ENCODE results near the gene CREBZF. TPM values are rescaled to one million over a fixed set of nuclear protein-coding genes. Genes with fewer than 3 reads are reported as not detected.

CREBZF gene, protein sequence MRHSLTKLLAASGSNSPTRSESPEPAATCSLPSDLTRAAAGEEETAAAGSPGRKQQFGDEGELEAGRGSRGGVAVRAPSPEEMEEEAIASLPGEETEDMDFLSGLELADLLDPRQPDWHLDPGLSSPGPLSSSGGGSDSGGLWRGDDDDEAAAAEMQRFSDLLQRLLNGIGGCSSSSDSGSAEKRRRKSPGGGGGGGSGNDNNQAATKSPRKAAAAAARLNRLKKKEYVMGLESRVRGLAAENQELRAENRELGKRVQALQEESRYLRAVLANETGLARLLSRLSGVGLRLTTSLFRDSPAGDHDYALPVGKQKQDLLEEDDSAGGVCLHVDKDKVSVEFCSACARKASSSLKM
- polyA plus RNA-seq (2012; ENCODE audit: insufficient read depth, insufficient read length) = 35.4 TPM

DNA sequence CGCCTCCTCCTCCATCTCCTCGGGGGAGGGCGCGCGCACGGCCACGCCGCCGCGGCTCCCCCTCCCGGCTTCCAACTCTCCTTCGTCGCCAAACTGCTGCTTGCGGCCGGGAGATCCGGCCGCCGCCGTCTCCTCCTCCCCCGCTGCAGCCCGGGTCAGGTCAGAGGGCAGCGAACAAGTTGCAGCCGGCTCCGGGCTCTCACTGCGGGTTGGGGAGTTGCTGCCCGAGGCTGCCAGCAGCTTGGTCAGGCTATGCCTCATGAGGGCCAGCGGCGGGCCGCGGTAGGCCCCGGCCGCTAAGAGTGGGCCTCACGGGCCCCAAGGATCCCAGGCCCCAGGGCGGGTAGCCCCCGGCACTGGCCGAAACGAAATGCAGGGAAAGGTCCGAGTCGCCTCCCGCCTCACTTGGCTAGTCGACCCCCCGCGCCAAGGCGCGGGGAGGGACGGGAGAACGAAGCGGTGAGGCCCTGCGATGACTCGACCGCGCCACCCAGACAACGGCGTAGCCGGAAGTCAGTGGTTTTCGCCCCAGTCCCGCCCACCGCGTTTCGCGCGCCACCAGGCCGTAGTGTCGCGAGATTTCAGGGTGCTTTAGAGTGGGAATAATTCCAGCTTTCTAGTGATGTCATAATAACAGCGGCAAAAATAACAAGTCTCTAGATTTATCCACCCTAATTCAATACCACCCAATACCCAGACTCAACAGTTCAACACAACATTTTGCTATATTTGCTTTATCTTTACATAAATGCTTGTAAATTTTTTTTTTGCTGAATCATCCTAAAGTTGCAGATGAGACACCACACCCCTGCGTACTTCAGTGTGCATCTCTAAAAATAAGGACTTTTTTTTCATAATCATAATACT is at the start of gene CREBZF:
Gene CREBZF, minus strand, starts transcription at position 515 of the 867 bp plus-strand sequence. Its CDS starts 254 bp downstream, at position 261.
- peak; percentile 89 for DNase-seq (ENCODE audit: low read depth, low spot score)
- peak within 1 kb of the TSS; percentile 86 for H3K4me3 ChIP-seq (ENCODE audit: low read length)

DNA sequence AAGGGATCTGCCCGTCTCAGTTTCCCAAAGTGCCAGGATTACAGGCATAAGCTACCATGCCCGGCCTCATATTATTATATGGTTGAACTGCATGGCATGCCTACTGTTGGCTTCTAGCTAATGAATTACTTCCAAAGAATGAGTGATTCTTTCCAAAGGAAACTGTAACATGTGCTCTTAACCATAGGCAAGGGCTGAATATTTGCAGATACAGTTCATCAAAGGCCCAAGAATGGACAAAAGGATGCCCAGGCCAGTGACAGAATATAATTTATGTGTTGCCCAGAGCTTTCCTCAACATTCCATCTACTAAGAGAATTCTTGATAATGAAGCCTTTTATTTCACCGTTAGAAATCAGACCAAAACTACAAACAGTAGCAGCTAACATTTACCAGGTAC is 48.0 kb upstream of the CREBZF start:
- H3K4me3 ChIP-seq (ENCODE audit: low read length) = no peak overlapping the region

DNA sequence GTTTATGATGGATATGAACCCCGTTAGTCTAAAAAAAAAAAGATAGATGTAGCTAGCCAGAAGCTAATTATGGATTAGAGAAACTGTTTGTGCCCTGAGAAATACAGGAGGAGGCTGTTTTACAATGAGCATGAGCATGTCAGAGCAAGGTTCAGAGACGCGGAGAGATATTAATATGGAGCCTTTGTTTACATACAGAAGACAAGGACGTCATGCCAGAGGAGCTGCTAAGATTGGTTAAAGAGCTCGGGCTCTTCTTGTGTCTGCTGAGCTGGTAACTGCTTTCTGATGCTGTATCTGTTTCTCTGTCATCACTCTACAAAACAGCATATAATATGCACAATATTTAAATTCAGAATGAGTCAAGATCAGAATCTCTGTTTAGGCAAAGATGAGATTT is 46.0 kb upstream of the CREBZF start:
- no peak for DNase-seq (ENCODE audit: low read depth, low spot score)
- no peak overlapping the region for H3K4me3 ChIP-seq (ENCODE audit: low read length)

More for the DNA sequence above, 48.0 kb upstream of the CREBZF start:
- no peak for DNase-seq (ENCODE audit: low read depth, low spot score)

DNA sequence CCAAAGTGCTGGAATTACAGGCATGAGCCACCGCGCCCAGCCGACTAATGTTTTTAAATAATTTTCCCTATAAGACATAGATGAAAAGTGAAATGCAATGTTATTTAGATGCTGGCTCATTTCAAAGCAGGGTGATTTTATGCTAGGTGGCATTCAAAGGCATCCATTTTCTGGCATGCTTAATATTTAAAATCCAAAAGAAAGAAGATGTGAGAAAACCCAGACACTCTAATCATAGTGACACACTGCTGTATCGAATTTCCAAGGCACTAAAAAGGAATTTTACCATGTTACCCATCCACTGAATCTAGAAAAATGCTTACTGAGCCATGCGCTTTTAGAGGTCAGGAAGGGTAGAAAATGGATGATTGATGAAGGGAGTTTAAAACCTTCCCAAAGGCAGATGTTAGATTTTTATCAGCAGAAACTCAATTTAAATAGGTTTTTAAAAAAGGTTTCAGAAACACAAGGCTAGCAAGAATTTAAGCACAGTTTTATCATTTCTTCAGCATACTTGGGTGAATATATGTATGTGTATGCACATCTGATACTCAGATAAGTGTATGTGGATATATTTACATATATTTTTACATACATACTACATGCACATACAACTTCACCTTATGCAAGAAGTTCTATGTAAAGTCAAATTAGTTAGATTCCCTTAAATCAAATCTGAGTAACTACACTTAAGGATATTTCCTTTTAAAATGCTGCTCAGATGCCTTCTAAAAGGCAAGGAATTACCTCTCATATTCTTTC is 45.2 kb upstream of the CREBZF start:
- H3K4me3 ChIP-seq (ENCODE audit: low read length) = no peak overlapping the region
- no peak for DNase-seq (ENCODE audit: low read depth, low spot score)

DNA sequence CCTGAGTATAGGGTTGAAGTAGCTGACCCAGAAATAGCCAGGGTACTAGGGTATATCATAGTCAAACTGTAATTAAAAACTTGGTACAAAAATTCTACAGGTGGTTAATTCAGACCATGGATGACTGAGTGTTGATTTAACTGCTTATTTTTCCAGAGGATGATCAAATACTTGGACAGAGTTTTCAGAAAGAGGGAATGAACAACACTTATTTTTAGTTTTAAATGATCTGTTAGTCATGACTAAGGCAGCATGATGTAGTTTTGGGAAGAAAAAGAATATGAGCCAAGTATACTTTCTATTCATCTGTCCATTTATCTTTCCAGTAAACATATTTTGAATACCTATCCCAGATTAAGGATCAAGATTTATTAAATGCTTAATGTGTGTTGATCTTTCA is 40.9 kb upstream of the CREBZF start:
- DNase-seq (ENCODE audit: low read depth, low spot score) = no peak
- no peak overlapping the region for H3K4me3 ChIP-seq (ENCODE audit: low read length)

DNA sequence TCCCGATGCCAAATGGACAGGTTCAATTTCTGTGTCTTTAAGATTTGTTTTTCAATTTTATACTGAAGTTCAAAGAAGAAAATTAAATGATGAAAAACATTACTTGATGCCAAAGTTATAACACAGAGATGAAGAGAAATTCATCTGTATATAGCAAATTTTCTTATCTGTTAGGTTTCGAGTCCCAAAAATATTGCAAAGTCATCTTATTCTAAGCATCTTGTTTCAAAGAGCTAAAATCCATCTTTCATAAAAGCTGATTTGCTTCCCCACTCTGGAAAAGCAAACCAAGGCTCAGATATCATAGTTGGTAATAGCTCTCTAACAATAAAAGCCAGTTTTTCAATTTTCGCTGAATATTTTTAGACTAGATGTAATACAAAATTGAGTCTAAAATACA is 40.0 kb upstream of the CREBZF start:
- no peak overlapping the region for H3K4me3 ChIP-seq (ENCODE audit: low read length)
- no peak for DNase-seq (ENCODE audit: low read depth, low spot score)

DNA sequence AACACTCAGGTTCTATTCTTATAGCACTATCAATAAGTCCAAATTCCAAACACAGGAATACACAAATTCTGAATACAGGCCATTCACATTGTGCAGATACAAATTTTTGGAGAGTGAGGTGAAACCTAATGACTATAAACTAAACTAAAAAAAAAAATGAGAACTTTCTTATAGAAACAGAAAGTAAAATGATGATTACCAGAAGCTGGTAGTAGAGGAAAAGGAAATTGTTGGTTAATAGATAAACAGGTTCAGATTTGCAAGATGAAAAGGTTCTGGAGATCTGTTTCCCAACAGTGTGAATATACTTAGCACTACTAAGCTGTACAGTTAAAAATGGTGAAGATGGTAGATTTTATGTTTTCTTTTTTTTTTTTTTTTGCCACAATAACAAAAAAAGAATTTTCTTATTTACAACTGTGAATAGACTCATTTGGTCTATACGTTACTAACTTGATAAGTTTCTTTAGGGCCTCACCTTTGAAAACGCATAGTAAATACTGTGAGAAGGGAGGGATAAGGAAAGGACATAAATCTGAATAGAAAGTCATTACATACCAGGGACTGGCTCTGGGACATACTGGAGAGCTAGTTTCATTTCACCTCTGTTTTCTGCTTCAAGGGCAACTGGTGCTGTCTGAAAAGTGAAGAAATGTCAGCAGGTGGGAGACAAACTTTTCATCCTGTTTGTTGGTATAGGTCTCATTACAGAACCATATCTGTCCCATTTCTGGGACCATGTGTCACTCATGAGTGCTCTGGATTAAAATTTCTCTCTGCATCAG is 35.2 kb upstream of the CREBZF start:
- peak; percentile 8 for DNase-seq (ENCODE audit: low read depth, low spot score)
- H3K4me3 ChIP-seq (ENCODE audit: low read length) = no peak overlapping the region

DNA sequence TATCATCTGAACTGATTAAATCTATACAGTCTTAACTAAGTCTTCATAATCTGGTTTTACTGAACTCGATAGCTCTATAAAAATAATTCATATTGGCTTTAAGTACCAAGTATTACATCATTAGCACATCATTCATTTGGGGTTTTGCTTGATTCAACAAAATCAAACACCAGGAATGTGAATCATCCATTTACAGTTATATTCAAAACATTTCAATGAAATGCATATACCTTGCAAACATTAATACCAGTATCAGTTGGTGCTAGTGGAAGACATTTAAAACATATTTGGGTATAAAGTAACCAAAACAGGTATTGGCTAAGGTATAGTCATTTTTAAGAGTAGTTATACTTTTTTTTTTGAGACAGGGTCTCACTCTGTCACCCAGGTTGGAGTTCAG is 33.3 kb upstream of the CREBZF start:
- DNase-seq (ENCODE audit: low read depth, low spot score) = no peak
- no peak overlapping the region for H3K4me3 ChIP-seq (ENCODE audit: low read length)

DNA sequence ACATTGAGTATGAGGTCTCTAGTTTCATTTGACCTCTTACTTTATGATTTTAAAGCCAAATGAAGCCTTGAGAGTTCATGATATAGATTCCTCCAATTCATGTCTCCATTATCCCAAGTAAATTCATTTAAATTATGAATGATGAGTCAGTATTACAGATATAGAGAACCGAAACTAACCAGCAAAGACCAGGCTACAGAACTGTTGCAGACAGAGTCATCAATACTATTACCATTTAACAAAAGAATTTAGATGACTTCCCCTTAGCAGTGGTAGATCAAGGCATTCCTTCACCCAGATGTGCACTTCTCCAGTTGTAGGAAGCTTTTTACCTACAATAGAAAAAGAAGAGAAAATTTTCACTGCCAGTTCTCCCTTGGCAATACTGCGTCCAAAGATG is 32.8 kb upstream of the CREBZF start:
- DNase-seq (ENCODE audit: low read depth, low spot score) = no peak
- H3K4me3 ChIP-seq (ENCODE audit: low read length) = no peak overlapping the region

DNA sequence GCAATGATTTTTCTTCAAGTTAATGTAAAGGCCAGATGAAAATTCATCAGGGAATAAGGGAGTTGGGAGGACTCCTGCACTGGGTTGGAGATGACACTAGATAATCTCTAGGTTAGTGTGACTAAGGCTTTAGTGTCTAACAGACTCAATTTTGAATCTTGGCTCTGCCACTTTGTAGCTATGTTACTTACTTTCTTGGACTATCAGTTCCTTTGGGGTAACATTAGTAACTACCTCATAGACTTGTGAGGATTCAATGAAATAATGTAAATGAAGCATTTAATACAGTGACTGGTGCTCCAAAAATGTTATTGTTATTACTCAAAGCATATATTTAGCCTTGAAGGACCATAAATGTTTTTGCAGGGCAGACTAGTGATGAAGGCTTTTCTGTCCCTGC is 30.6 kb upstream of the CREBZF start:
- DNase-seq (ENCODE audit: low read depth, low spot score) = no peak

DNA sequence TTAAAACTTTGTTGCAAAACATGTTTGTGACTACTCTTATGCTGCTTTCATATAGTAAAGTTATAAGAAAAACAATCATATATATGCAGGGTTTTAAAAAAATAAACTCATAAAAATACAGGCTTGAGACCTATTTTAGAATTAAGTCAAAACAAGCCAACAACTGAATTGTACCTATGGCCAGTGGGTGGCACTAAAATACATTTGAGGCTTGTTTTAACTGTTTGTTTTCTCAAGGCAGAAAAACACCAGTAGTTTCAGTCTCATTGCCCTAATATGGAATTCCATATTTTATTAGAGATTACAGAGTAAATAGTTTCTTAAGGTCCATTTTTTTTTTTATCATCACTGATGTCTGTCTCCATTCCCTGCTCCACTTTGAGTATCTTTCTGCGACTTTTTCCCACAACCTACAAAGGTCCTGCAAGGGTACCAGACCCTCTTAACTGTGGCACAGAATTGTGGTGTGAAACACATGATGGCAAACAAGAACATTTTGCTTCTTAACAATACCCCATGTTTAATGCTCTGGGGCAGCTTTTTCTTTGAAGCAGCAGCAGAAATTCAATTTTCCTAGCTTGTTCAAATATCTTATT is 29.6 kb upstream of the CREBZF start:
- H3K4me3 ChIP-seq (ENCODE audit: low read length) = no peak overlapping the region
- peak; percentile 26 for DNase-seq (ENCODE audit: low read depth, low spot score)

More for the DNA sequence above, 30.6 kb upstream of the CREBZF start:
- no peak overlapping the region for H3K4me3 ChIP-seq (ENCODE audit: low read length)

DNA sequence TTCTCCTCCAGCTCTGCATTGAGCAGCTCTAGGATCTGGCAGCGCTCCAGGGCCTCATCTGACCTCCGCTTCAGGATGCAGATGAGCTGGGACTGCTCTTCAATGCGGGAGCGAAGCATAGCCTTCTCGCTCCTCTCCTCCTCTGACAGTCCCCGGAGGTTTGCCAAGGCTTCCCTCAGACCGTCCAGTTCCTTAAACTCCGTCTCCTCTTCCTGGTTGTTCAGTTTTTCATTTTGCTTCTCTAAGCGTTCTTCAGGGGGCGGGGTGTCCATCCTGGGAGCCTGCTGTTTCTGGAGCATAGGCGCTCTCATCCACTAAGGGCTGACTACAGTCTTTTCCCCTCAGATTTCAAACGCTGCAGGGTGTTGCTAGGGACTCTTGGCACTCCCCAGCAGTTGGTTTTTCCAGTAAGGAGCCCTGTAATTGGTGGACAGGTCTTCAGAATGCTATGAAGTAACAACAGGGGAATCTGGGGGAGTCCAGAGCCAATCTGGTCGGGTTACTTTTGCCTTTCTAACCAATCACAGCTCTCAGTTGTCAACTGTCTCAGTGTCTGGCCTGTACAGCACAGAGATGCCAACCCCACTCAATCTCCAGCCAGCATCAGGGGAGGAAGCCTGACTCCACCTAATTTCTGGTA is 21.0 kb upstream of the CREBZF start, which contains the start of gene CCDC89:
Gene CCDC89, minus strand, starts transcription at position 376 of the 640 bp plus-strand sequence. Its CDS starts 65 bp downstream, at position 311.
- no peak within 1 kb of the TSS for H3K4me3 ChIP-seq (ENCODE audit: low read length)
- DNase-seq (ENCODE audit: low read depth, low spot score) = no peak

DNA sequence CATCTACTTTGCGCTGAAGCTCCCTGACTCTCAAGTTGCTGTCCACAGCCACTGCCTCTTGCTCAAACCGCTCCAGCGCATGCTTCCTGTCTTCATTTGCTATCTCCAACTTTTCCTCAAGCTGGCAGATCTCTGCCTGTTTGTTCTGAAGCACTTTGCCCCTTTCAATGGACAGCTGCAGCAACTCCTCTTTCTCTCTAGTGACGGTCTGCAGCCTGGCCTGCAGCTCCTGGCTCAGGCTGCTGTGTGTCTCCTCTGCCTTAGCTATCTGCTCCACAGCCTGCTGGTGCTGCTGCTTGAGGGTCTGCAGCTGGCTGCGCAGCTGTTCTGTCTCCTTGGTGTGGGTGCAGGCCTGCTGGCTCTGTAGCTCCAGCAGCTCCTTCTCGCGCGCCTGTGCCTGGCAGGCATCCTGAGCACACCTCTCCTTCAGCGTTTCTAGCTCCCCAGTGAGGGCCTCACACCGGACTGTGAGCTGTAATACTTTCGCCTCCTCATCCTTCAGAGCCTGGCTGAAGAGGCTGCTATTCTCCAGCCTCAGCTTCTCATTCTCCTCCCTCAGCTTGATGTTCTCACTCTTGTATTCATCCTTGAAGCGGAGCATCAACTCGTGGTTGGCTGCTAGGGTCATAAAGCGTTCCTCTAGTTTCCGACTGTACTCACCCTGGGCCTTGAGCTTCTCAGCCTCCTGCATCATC is 20.3 kb upstream of the CREBZF start:
- H3K4me3 ChIP-seq (ENCODE audit: low read length) = no peak overlapping the region
- DNase-seq (ENCODE audit: low read depth, low spot score) = no peak

DNA sequence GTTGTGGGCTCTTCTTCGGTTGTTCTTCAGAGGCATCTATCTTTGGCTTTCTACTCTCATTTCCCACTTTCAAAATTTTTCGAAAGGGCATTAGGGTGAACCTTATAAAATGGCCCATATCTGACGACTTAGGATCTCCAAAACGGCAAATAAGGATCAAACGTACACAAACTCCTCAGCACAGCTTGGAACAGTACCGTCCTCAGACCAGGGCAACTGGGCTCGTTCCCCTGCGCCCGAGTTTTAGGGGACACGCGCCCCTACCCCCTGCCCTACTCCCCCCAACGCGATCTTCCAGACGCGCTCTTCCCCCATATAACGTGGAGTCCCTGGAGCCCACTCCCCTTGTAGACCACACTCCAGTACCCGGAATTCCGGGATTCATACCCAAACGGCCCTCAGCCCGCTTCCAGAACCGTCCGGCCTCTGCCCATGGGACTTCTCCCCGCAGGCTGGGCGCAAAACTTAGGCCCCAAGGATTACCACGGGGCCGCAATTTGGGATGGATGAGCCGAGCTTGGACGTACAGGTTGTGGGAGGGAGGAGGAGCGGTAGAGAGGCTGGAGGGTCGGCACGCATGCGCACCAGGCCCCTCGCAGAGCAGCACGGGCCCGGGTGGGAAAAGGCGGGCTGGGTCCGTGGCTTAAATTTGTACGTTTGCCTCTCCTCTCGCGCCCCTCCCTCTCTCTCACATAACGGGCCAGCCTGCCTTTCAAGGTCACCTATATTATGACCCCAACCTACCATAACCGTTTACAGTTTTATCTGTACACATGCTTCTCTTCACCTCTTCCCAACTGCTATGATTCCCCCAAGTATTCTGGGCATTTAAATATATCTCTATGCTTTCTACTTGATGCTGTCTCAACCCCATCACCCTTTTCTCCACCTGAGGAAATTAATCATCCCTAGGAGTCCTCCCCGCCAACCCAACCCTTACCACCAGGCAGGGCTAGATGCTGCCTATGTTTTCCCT is 17.7 kb upstream of the CREBZF start:
- no peak overlapping the region for H3K4me3 ChIP-seq (ENCODE audit: low read length)
- no peak for DNase-seq (ENCODE audit: low read depth, low spot score)

DNA sequence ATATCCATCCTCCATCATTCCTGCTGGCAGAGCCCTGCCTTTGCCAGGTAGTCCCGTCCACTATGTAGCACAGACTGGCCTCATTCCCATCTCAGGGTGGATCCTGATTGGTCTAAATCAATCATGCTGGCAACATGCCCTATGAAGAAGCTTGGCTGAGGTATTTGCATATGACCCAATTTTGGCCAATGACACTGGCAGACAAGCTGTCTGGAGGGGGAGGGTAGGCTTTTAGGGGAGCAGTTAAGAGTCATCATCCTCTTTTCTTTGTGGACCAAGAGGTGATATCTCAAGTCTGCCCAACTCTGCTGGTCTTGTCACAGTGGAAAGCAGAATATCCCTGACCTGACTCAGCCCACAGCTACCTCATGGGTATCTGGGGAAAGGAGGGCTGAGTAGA is 16.0 kb upstream of the CREBZF start:
- DNase-seq (ENCODE audit: low read depth, low spot score) = no peak
- no peak overlapping the region for H3K4me3 ChIP-seq (ENCODE audit: low read length)

DNA sequence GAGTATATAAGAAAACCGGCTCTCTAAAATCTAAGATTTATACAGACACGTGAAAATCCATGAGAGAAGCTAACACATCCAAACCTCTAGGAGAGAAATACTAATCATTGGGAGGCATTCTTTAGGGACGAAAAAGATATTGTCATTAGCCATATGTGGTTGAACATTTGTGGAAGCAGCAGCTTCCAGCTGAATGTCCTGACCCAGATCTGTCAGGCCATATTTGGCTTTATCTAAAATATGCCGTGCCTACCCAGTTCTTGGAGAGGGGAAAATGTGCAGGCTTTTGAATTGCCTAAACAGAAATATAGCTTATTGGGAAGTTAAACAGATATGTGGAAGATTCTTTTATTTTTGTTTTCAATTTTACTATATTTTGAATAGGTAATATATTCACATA is 14.6 kb upstream of the CREBZF start:
- no peak for DNase-seq (ENCODE audit: low read depth, low spot score)
- no peak overlapping the region for H3K4me3 ChIP-seq (ENCODE audit: low read length)

Measured in Jurkat, Clone E6-1 (cell line).